Measurements from ENCODE around the gene CACFD1. TPM values are rescaled to one million over a fixed set of nuclear protein-coding genes. Genes with fewer than 3 reads are reported as not detected.

CACFD1 gene
- total and polyA plus RNA-seq, 9 of the 15 experiments (the other 6 are each of a cell fraction or from before 2014, with no cell fraction given) = 0.11 to 1.4 (median 1.1) TPM; not detected in 2

GRCh38 chr9:133425049-133425632 is 34.6 kb upstream of the CACFD1 start:
- H2AFZ ChIP-seq (ENCODE audit: low read depth, low read length) = no peak overlapping the region
- ChIA-PET POLR2A (interaction anchor here (1.5 to 1.7 kb wide), 2 partner anchors 8 to 53 kb away, joined by 3 to 5 read pairs; no protein-coding TSS in a partner anchor), CTCF (ENCODE audit: low intra/inter-chr PET ratio) (no interaction called here)
- 8% methylated on average over 19 of the region's 22 CpGs for whole genome bisulfite sequencing (ENCODE audit: insufficient coverage, low coverage, missing lambda C conversion rate)
- peaks cover 13 to 40% of the 10 kb centered on the region in 2 experiments; a peak in 3 of 5 replicates for H3K4me1 ChIP-seq (replicated peaks in 1 of 2; ENCODE audit: control insufficient read depth in 2 of 2, insufficient read depth in 2 of 2, low read length in 2 of 2)
- H3K27ac ChIP-seq (ENCODE audit: extremely low read depth, low read depth, low read length) = no peak overlapping the region
- no peaks in the 10 kb centered on the region for H3K36me3 ChIP-seq (ENCODE audit: control insufficient read depth, insufficient read depth, low read length)
- intact Hi-C loops (cut with micrococcal nuclease) (no loop called here), in situ Hi-C loops (cut with MboI) (no loop called here)
- H3K4me2 ChIP-seq (ENCODE audit: insufficient read depth, low read length) = no peak overlapping the region
- no peak overlapping the region for H3K4me3 ChIP-seq
- H4K20me1 ChIP-seq (replicated peaks; ENCODE audit: control insufficient read depth, insufficient read depth, low read length) = no peaks in the 10 kb centered on the region
- no TSS peak for BruUV-seq (replicated peaks)
- peaks cover 3% of the 10 kb centered on the region for H3K9me1 ChIP-seq (ENCODE audit: control insufficient read depth, insufficient read depth, low read length)
- no peak overlapping the region; a peak in 1 of 4 replicates for H3K9ac ChIP-seq (ENCODE audit: insufficient read depth in 1 of 2, low read depth in 2 of 2, low read length in 2 of 2)
- FAIRE-seq (no peak), ATAC-seq (no peak), DNase-seq (ENCODE audit: extremely low read depth in 1 of 4, low spot score in 3 of 4) (no peak)
- H3K9me3 ChIP-seq (replicated peaks; ENCODE audit: control insufficient read depth, insufficient read depth, low read depth, low read length) = no peaks in the 10 kb centered on the region
- H3K79me2 ChIP-seq (ENCODE audit: control insufficient read depth, insufficient read depth, low read length) = no peaks in the 10 kb centered on the region
- H3K27me3 ChIP-seq (ENCODE audit: control insufficient read depth in 2 of 2, insufficient read depth in 2 of 2, low read length in 2 of 2) = peaks cover 24 to 34% of the 10 kb centered on the region in 2 experiments
- no peak for TF ChIP-seq SFPQ (IDR thresholded peaks at IDR 0.05; ENCODE audit: low read depth, low read length)
- no peak for TF ChIP-seq PURB (CRISPR knock-in tag; IDR thresholded peaks at IDR 0.05; ENCODE audit: low read depth)
- TF ChIP-seq CAMTA2 (CRISPR knock-in tag; conservative IDR thresholded peaks at IDR 0.05) = no peak
- TF ChIP-seq, protein P1, sequence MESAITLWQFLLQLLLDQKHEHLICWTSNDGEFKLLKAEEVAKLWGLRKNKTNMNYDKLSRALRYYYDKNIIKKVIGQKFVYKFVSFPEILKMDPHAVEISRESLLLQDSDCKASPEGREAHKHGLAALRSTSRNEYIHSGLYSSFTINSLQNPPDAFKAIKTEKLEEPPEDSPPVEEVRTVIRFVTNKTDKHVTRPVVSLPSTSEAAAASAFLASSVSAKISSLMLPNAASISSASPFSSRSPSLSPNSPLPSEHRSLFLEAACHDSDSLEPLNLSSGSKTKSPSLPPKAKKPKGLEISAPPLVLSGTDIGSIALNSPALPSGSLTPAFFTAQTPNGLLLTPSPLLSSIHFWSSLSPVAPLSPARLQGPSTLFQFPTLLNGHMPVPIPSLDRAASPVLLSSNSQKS (CRISPR knock-in tag; IDR thresholded peaks at IDR 0.05) = no peak
- TF ChIP-seq, protein P2, sequence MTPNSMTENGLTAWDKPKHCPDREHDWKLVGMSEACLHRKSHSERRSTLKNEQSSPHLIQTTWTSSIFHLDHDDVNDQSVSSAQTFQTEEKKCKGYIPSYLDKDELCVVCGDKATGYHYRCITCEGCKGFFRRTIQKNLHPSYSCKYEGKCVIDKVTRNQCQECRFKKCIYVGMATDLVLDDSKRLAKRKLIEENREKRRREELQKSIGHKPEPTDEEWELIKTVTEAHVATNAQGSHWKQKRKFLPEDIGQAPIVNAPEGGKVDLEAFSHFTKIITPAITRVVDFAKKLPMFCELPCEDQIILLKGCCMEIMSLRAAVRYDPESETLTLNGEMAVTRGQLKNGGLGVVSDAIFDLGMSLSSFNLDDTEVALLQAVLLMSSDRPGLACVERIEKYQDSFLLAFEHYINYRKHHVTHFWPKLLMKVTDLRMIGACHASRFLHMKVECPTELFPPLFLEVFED (CRISPR knock-in tag; conservative IDR thresholded peaks at IDR 0.05) = no peak
- no peak for TF ChIP-seq DDX20 (tag; IDR thresholded peaks at IDR 0.05; ENCODE audit: low read depth)
- TF ChIP-seq, protein P3, sequence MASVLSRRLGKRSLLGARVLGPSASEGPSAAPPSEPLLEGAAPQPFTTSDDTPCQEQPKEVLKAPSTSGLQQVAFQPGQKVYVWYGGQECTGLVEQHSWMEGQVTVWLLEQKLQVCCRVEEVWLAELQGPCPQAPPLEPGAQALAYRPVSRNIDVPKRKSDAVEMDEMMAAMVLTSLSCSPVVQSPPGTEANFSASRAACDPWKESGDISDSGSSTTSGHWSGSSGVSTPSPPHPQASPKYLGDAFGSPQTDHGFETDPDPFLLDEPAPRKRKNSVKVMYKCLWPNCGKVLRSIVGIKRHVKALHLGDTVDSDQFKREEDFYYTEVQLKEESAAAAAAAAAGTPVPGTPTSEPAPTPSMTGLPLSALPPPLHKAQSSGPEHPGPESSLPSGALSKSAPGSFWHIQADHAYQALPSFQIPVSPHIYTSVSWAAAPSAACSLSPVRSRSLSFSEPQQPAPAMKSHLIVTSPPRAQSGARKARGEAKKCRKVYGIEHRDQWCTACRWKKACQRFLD (CRISPR knock-in tag; IDR thresholded peaks at IDR 0.05) = no peak
- TF ChIP-seq ZNF12 (CRISPR knock-in tag; IDR thresholded peaks at IDR 0.05) = no peak
- TF ChIP-seq ZNF41 (CRISPR knock-in tag; conservative IDR thresholded peaks at IDR 0.05) = no peak
- TF ChIP-seq E4F1 (CRISPR knock-in tag; IDR thresholded peaks at IDR 0.05; ENCODE audit: borderline replicate concordance) = no peak
- no peak for TF ChIP-seq MCM2 (IDR thresholded peaks at IDR 0.05; ENCODE audit: low read depth)
